ENCODE measurements around the gene C12orf76.
"Not testable (repeated sequence)": the region's sequence is repeated elsewhere in the genome, so short reads cannot be mapped to it uniquely, and the experiment has no call there.

Gene C12orf76

DNA sequence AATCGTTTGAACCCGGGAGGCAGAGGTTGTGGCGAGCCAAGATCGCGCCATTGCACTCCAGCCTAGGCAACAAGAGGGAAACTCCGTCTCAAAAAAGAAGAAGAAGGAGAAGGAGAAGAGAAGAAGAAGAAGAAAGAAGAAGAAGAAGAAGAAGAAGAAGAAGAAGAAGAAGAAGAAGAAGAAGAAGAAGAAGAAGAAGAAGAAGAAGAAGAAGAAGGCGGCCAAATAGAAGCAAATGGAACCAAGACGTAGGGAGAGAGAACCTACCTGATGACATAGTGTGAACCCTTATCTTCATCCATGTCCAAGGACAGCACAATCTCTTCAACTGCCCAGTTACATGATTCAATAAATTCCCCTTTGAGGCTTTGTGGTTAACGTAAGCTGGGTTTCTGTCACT, 19.8 kb upstream of the C12orf76 start:
- not testable (repeated sequence) for DNase-seq

DNA sequence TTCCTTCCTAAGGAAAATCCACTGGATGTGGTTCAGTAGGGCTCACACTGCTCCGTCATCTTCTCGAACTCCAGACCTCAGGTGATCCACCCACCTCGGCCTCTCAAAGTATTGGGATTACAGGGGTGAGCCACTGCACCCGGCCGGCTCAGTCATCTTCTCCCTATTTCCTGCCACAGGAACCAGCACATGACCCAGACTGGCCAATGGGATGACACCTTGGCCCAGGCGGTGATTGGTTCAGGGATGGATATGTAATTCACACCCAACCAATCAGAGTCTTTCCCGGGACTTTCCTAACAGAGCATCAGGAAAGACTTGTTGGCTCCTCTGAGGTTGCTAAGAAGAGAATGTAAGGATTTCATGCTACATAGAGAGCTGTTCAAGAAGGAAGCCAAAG, 19.2 kb upstream of the C12orf76 start:
- no peak for DNase-seq

DNA sequence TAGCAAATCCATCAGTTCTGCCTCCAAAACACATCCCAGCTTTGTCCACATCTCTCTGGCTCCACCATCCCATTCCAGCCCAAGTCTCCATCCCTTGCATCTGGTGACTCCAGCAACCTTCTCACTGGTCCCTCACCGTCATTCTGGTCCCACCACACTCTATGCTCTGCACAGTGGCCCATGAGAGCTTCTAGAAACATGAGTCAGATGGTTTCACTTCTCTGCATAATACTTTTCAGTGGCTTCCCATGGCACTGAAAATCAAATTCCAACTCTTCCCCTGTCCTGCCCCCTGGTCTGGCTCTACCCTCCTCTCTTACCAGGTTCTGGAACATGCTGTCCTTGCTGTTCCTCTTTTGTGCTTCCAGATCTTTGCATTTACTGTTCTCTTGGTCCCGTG, 17.2 kb upstream of the C12orf76 start:
- DNase-seq, result no peak

DNA sequence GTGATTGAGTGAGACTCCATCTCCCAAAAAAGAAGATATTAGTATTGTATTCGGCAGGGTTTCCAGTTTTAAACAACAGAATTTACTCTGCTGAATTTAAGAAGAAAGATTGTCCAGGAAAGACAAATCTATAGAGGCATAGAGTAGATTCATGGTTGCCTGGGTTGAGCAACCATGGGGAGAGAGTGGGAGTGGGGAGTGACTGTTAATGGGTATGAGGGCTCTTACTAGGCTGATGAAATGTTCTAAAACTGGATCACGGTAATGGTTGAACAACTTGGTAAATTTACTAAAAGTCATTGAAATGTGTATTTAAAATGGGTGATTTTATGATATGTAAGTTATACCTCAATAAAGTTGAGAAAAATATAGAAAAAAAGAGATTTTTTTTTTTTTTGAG, 13.9 kb upstream of the C12orf76 start:
- DNase-seq, result no peak

DNA sequence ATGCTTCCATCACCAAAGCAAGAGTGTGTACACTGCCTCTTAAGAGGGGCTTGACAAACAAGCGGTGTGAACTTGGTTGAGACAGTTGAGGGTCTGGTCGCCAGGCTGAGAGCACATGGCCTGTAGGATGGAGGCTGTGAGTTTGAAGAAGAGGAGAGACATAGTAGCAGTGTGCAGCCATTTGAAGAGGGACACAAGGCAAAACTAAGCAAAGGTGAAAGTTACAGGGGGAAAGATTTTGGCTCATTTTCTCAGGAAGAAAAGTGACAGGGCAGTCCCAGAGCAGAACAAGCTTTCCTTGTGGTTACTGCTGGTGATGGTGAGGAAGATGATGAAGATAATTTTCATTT, 11.3 kb upstream of the C12orf76 start:
- DNase-seq, result no peak

DNA sequence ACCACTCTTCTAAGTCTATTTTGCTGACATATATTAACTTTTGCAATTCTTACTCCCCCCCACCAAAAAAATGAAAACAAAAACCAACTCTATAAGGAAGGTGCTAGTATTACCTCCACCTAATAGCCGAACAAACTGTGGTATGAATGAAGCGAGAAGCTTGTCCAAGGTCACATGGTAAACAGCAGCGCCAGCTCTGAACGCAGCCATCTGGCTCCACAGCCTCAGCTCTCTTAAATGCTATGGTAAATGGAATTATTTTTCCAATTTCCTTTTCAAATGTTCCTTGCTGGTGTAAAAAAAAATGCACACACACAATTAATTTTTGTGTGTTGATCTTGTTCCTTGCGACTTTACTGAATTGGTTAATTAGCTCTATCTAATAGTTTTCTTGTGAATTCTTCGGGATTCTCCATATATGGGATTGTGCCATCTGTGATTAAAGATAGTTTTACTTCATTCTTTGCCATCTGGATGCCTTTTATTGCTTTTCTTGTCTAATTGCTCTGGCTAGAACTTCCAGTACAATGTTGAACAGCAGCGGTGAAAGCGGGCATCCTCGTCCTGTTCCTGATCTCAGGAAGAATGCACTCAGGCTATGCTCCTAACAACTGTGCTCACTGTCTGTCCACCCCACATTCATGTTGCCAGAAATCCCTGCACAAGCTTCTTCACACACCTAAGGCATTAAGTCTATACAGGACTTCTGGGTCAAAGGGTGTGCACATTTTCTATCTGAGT, 10.7 kb upstream of the C12orf76 start:
- DNase-seq, result no peak

DNA sequence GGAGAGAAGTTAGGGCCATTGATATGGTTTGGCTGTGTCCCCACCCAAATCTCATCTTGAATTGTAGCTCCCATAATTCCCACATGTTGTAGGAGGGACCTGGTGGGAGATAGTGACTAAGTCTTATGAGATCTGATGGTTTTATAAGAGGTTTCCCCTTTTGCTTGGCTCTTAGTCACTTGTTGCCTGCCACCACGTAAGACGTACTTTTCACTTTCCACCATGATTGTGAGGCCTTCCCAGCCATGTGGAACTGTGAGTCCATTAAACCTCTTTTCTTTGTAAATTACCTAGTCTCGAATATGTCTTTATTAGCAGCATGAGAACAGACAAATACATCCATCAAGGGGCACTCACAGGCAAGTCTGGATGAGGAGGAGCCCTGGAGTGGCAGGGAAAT, 8.3 kb upstream of the C12orf76 start:
- DNase-seq, result not testable (repeated sequence)

DNA sequence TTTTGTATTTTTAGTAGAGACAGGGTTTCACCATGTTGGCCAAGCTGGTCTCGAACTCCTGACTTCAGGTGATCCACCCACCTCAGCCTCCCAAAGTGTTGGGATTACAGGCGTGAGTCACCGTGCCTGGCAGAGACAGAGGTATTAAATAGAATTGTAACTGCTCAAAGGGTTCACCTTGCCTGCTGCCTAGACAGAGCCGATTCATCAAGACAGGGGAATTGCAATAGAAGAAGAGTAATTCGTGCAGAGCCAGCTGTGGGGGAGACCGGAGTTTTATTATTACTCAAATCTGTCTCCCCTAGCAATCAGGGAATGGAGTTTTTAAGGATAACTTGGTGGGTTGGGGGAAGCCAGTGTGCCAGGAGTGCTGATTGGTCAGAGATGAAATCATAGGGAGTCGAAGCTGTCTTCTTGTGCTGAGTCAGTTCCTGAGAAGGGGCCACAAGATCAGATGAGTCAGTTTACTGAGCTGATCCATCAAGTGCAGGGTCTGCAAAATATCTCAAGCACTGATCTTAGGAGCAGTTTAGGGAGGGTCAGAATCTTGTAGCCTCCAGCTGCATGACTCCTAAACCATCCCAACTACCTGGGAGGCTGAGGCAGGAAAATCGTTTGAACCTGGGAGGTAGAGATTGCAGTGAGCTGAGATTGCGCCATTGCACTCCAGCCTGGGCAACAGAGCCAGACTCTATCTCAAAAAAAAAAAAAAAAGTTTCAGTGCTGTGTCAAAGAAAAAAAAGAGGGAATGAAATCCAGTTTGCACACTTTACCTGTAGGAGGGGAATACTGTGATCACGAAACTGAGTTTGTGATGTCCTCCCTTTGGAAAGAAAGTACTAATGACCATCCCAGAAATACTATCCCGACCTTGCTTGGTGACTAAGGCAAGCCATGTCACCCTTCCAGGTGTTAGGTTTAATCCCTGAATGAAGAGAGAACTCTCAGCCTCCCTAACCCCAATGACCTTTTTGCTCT, 7.3 kb upstream of the C12orf76 start:
- DNase-seq, result not testable (repeated sequence)

DNA sequence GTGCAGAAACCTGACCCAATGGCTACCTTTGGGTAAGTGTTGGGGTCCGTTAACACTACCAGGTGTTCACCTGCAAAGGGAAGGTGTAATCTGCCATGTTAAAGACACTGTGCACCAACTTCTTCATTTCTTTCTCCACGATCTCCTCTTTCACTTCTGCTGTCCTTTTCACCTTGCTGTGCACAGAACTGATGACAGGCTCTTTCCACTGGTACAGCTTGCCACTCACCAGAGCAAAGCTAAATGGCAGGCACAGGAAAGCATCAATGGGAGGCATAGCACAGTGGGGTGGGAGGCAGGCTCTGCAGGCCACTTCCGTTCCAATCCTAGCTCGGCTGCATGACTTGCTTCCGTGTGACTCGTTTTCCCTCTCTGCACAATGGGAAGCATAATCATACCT, 2.6 kb upstream of the C12orf76 start:
- no peak for DNase-seq

DNA sequence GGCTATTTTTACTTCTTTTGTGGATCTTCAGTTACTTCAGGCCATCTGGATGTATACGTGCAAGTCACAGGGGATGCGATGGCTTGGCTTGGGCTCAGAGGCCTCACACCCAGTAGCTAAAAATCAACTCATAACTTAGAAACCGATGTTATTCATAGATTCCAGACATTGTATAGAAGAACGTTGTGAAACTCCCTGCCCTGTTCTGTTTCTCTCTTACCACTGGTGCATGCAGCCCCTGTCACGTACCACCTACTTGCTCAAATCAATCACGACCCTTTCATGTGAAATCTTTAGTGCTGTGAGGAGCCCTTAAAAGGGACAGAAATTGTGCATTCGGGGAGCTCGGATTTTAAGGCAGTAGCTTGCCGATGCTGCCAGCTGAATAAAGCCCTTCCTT, 1.3 kb upstream of the C12orf76 start:
- not testable (repeated sequence) for DNase-seq

DNA sequence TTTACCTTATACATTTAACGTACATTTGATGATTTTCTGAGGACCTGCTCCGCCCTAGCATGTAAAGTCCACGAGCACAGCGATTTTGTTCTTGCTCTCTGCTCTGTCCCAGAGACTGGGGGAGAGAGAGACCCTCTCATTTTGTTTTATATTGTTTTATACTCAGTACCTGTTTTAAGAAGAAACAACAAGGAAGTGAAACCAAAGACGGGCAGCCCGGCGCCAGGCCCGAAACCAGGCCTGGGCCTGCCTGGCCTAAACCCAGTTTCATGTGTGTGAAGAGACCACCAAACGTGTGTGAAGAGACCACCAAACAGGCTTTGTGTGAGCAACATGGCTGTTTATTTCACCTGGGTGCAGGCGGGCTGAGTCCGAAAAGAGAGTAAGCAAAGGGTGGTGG, 712 bp upstream of the C12orf76 start:
- not testable (repeated sequence) for DNase-seq

DNA sequence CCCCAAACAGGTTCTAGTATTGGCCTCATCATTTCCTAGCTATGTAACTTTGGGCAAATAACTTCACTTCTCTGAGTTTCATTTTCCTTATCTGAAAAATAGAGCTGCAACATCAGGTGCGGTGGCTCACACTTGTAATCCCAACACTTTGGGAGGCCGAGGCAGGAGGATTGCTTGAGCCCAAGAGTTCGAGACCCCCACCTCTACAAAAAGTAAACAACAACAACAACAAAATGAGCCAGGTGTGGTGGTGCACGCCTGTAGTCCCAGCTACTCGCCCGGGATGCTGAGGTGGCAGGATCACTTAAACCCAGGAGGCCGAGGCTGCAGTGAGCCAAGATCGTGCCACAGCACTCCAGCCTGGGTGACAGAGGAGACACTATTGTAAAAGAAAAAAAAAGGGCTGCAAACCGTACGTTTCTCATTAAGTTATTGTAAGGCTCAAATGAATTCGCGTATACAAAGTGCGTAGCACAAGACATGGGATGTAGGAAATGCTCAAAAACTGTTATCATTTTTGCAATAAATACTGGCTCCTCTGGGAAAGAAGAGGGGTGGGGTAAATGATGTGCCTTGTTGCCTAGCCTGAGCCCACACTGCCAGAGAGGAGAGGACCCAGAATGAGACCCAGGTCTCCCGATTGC, 903 bp downstream of the C12orf76 start:
- no peak for DNase-seq

DNA sequence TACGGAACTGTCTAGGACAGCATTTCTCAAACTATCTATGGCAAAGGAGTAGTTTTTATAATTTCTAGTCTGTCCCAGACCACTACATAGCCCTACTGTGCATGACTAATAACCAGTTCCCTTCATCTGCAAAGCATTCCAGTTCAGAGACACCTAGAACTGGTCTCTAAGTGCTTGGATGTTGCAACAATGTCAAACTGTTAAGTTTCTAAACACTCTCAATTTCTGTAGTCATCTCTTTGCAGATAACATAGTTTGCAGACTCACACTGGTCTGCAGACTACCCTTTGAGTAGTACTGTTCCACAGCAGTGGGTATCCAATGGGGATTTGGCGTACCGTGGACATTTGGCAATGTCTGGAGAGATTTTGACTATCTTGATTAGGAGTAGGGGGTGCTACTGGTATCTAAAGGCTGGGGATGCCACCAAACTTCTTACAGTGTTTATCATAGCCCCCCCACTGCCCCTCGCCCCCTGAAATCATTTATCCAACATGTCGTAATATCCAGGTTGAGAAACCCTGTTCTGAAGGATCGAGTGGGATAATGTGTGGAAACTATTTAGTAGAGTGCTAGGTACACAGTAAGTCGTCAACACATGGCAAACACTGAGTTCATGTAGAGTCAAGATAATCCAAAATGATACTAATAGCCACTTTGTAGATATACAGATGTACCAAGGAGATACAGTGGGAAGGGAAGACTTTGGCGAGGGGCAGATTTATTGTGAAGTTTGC, 1.7 kb downstream of the C12orf76 start:
- DNase-seq, result no peak

DNA sequence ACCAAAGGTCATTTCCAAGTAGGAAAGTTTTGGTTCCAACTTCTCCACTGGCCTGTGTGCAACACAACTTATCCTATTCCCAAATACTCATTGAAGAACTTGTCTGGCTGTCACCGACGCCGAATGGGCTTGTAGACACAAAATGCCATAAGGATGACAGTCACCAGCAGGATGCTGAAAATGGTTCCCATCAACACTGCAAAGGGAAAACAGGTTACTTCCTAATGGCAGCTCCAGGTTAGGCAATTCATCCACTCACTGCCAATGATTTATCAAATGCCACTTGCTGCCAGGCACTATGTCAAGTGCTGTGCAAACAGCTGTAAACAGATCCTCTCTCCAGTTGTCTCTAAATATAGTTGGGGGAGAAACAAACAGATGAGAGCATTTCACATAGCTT, 6.1 kb downstream of the C12orf76 start:
- DNase-seq, result no peak

DNA sequence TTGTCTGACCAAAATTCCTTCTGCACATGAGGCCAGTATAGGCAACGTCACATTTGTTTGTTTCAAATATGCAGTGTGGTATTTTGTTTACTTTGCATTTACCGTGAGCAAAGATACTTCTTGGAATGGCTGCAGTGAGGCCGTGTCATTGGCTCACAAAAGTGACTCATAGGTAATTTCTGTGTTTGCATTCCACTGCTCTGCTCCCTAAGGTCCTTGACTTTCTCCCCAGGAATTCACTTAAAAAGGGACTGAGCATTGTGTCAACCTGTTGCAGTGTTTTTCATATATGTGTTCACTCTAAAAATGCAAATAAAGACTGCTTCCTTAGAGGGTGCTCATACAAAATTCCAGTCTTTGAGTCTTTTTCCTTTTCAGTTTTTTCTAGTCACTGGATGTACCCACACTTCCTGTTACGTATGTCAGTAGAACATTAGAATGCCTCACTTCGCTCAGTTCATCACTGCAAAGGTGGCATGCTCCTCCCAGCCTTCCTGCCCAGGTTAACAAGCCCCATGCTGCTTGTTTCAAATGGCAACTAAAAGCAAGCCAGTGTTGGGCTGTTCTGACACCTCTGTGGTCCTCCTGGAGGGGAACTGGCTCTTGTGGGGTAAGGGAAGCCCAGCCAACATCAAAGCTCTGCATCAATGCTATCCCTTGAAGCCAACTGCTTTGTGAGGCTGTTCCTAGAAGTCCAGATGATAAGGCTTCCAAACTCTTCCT, 9.1 kb downstream of the C12orf76 start:
- DNase-seq, result no peak

DNA sequence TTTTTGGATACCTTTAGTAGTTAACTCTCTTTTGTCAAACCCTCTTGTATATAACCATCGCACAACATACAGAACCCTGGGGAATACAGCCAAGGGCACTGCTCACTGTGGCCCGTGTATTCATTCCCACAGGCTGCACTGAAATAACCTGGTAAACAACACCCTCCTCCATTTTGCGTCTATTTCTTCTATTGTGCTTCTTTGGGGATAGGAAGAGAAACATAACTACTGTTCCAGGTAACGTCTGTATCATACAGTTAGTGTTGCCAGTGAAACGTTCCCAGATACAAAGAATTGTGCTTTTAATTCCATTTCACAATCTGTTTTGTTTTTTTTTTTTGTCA, 9.6 kb downstream of the C12orf76 start:
- DNase-seq, result no peak

DNA sequence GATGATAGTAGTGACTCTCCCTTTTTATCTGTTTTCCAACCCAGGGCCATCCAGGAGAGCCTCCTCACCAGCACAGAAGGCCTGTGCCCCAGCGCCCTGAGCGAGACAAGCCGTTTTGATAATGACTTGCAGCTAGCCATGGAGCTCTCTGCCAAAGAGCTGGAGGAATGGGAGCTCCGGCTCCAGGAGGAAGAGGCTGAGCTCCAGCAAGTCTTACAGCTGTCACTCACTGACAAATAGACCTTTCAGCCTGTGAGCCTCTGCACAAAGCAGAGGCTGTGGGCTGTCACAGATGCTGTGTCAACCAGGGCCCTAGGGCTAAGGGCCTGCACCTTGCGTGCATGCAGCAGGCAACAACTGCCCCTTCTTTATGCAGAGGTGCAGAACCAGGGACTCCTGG, 11.0 kb downstream of the C12orf76 start:
- DNase-seq, result no peak

DNA sequence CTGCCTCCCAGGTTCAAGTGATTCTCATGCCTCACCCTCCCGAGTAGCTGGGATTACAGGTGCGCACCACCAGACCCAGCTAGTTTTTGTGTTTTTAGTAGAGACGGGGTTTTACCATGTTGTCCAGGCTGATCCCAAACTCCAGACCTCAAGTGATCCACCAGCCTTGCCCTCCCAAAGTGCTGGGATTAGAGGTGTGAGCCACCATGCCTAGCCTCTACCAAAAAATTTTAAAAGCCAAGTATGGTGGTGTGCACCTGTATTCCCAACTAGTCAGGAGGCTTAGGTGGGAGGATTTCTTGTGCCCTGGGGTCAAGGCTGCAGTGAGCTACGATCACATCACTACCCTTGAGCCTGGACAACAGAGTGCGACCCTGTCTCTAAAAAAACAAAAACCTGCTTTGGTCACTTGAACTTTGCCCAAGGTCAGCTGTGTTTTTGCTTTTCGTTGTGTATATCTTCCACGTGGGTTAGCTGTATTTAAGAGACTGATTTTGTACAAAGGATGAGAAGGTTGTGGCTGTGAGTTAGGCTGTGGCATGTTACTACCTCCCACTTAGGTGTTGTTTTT, 12.7 kb downstream of the C12orf76 start:
- DNase-seq, result no peak

DNA sequence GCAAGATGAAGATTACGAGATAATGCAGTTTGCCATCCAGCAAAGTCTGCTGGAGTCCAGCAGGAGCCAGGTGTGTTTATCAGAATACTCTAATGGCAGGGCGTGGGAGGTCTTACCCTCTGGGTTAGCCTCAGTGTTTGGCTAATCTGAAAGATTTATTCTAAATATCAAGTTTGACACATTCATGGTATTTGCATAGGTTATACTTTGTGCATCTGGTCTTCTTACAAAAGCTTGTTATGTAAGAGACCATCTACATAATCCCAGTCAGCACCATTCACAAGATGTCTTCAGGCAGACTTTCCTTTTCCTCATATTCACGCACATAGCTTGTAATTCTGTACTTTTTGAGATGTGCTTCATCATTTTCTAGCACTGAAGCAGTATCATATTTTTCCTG, 14.4 kb downstream of the C12orf76 start:
- no peak for DNase-seq

DNA sequence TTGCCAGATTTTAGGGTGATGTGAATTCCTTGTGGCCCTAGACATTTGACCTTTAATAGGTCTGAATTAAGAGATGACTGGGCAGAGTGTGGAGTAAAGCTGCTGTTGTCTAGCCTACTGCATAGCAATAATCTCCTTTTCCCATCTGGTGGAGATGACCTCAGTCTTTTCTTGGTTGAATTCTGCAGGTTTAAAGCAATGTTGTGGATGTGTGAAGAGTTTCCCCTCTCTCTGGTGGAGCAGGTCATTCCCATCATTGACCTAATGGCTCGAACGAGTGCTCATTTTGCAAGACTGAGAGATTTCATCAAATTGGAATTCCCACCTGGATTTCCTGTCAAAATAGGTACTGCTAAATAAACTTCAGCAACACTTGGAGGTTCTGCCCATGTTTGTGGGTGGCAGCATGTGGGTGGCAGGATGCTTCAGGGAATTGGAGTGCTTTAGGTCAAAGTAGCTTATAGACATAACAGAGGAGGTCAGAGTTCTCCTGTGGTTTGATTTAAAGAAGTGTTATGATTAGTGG, 19.0 kb downstream of the C12orf76 start:
- DNase-seq, result no peak

DNA sequence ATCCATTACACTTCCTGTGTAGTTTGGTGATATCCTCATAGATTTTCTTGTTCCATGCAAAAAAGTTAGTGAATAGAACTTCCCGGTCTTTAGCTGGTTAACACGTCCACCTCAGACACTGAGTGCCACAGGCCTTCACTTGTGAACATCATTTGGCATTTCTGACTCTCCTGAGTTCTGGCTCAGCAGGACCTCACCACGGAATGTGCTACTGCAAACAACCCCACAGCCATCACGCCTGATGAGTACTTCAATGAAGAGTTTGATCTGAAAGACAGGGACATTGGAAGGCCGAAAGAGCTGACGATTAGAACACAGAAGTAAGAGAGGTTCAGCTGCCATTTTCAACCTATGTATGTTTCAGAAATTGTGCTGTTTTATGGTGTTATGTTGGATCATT, 20.0 kb downstream of the C12orf76 start:
- no peak for DNase-seq
